ENCODE measurements around the gene CNN2. TPM values are rescaled to one million over a fixed set of nuclear protein-coding genes. Genes with fewer than 3 reads are reported as not detected.
A peak's percentile ranks its signal among the peaks of the same experiment; 100 is the strongest.

CNN2 gene
- total and polyA plus RNA-seq, 9 of the 15 experiments (the other 6 are each of a cell fraction or from before 2014, with no cell fraction given) = 12.1 to 174 (median 52.7) TPM

DNA sequence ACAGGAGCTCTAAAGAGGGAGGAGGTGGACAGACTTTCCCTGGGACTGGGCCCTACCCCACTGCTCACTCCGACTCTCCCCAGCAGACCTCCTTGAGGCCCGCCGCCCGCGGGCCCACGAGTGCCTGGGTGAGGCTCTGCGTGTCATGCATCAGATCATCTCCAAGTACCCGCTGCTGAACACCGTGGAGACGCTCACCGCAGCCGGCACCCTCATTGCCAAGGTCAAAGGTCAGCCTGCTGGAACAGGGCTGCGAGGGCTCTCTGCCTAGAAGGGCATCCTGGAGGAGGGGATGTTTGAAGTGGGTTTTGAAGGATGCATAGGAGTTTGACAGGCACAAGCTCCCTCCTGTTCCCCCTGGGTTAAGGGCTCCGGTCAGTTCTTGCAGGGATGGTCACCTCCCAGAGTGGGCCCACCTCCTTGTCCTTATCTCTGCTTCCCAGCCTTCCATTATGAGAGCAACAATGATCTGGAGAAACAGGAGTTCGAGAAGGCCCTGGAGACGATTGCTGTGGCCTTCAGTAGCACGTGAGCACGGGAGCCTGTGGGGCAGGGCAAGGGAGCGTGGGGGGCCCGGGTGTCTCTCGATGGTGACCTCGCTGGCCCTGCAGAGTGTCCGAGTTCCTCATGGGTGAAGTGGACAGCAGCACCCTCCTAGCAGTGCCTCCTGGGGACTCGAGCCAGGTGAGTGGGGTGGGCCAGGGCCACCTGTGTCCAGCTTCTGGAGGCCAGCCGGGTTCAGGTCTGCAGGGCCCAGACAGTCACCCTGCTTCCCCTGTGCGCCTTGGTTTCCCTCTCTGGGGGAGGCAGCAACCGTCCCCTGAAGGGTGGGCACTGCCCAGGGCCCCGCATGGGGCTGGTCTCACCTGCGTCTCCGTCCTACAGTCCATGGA is 46.9 kb downstream of the CNN2 start (continued):
- TF ChIP-seq, protein P1, sequence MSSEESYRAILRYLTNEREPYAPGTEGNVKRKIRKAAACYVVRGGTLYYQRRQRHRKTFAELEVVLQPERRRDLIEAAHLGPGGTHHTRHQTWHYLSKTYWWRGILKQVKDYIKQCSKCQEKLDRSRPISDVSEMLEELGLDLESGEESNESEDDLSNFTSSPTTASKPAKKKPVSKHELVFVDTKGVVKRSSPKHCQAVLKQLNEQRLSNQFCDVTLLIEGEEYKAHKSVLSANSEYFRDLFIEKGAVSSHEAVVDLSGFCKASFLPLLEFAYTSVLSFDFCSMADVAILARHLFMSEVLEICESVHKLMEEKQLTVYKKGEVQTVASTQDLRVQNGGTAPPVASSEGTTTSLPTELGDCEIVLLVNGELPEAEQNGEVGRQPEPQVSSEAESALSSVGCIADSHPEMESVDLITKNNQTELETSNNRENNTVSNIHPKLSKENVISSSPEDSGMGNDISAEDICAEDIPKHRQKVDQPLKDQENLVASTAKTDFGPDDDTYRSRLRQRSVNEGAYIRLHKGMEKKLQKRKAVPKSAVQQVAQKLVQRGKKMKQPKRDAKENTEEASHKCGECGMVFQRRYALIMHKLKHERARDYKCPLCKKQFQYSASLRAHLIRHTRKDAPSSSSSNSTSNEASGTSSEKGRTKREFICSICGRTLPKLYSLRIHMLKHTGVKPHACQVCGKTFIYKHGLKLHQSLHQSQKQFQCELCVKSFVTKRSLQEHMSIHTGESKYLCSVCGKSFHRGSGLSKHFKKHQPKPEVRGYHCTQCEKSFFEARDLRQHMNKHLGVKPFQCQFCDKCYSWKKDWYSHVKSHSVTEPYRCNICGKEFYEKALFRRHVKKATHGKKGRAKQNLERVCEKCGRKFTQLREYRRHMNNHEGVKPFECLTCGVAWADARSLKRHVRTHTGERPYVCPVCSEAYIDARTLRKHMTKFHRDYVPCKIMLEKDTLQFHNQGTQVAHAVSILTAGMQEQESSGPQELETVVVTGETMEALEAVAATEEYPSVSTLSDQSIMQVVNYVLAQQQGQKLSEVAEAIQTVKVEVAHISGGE (CRISPR knock-in tag; IDR thresholded peaks at IDR 0.05) = peak in 1 of 3 experiments; percentile 36; a peak in 1 of 6 replicates
- TF ChIP-seq GABPA (tag; conservative IDR thresholded peaks at IDR 0.05; ENCODE audit: low read depth) (no peak), EP300 (IDR thresholded peaks at IDR 0.05; ENCODE audit: low read length) (peak; percentile 59), TCF7L2 (IDR thresholded peaks at IDR 0.05; ENCODE audit: low read depth, low read length) (no peak), ZNF57 (CRISPR knock-in tag; IDR thresholded peaks at IDR 0.05) (no peak), STAT5B (CRISPR knock-in tag; IDR thresholded peaks at IDR 0.05) (no peak), MEIS2 (IDR thresholded peaks at IDR 0.05; ENCODE audit: partially characterized antibody) (peak; percentile 2), MTA2 (IDR thresholded peaks at IDR 0.05; ENCODE audit: low read depth) (peak; percentile 67), TCFL5 (CRISPR knock-in tag; conservative IDR thresholded peaks at IDR 0.05) (no peak), ZNF644 (tag; IDR thresholded peaks at IDR 0.05; ENCODE audit: low read depth) (no peak), ZBTB7A (IDR thresholded peaks at IDR 0.05; ENCODE audit: borderline replicate concordance, control insufficient read depth, low read depth, low read length) (peak; percentile 52; the same call in 1 of the 2 replicates)
- TF ChIP-seq, protein P2, sequence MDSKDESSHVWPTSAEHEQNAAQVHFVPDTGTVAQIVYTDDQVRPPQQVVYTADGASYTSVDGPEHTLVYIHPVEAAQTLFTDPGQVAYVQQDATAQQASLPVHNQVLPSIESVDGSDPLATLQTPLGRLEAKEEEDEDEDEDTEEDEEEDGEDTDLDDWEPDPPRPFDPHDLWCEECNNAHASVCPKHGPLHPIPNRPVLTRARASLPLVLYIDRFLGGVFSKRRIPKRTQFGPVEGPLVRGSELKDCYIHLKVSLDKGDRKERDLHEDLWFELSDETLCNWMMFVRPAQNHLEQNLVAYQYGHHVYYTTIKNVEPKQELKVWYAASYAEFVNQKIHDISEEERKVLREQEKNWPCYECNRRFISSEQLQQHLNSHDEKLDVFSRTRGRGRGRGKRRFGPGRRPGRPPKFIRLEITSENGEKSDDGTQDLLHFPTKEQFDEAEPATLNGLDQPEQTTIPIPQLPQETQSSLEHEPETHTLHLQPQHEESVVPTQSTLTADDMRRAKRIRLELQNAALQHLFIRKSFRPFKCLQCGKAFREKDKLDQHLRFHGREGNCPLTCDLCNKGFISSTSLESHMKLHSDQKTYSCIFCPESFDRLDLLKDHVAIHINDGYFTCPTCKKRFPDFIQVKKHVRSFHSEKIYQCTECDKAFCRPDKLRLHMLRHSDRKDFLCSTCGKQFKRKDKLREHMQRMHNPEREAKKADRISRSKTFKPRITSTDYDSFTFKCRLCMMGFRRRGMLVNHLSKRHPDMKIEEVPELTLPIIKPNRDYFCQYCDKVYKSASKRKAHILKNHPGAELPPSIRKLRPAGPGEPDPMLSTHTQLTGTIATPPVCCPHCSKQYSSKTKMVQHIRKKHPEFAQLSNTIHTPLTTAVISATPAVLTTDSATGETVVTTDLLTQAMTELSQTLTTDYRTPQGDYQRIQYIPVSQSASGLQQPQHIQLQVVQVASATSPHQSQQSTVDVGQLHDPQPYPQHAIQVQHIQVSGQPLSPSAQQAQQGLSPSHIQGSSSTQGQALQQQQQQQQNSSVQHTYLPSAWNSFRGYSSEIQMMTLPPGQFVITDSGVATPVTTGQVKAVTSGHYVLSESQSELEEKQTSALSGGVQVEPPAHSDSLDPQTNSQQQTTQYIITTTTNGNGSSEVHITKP (IDR thresholded peaks at IDR 0.05; ENCODE audit: partially characterized antibody) = no peak
- TF ChIP-seq, protein P3, sequence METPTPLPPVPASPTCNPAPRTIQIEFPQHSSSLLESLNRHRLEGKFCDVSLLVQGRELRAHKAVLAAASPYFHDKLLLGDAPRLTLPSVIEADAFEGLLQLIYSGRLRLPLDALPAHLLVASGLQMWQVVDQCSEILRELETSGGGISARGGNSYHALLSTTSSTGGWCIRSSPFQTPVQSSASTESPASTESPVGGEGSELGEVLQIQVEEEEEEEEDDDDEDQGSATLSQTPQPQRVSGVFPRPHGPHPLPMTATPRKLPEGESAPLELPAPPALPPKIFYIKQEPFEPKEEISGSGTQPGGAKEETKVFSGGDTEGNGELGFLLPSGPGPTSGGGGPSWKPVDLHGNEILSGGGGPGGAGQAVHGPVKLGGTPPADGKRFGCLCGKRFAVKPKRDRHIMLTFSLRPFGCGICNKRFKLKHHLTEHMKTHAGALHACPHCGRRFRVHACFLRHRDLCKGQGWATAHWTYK (CRISPR knock-in tag; IDR thresholded peaks at IDR 0.05) = no peak
